Spleen (tissue), 7 donors: ENCODE results near the gene MYO3A.

Experiments used
- POLR2A ChIP-seq, 3 donors: fragments of 450-650 bp; IDR thresholded peaks; one replicate each; pipeline ENCODE4 v1.5.1; 2017; ENCODE audit warnings: antibody characterized with exemption in 3 of 3, mild to moderate bottlenecking in 1 of 3
- TF ChIP-seq, protein P1 (sequence below), 11 experiments: fragments of 200-600 bp in 7 of 11; fragments of 450-650 bp in 4 of 11; sonication (generic) in 4 of 11; IDR thresholded peaks in 8 of 11; conservative IDR thresholded peaks in 3 of 11; 1 replicate in 7 of 11; 2 replicates in 4 of 11; pipeline versions ENCODE4 v1.4.0 to v1.8.0; 2016 to 2021; ENCODE audit warnings: antibody characterized with exemption in 11 of 11, inconsistent platforms in 4 of 11, mild to moderate bottlenecking in 1 of 11
- donor health status: DM: no; HTN: no; CAD: no; lungs with moderate emphysema.
- donor health status: DM: no; HTN: no; CAD: no.
- donor health status: DM: no; HTN: no; CAD: no.

DNA sequence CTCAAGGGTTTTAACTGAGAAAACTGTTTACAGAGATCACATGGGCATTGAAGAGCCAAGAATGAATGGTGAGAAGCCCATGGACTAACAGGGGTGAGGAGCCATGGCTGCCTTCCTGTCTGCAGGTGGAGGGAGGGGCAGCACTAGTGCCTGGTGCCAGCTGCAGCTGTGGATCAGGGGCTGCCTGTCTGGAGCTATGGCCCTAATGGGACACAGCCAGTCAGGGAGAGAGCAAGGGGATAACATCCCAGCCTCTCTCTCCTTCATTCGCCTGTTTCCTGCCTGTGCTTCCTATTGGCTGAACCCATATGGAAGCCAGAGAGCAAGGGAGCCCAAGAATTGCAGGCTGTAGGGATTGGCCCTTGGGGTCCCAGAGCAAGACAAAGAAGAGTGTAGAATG, 156.7 kb downstream of the MYO3A start:
- TF ChIP-seq, protein P1, sequence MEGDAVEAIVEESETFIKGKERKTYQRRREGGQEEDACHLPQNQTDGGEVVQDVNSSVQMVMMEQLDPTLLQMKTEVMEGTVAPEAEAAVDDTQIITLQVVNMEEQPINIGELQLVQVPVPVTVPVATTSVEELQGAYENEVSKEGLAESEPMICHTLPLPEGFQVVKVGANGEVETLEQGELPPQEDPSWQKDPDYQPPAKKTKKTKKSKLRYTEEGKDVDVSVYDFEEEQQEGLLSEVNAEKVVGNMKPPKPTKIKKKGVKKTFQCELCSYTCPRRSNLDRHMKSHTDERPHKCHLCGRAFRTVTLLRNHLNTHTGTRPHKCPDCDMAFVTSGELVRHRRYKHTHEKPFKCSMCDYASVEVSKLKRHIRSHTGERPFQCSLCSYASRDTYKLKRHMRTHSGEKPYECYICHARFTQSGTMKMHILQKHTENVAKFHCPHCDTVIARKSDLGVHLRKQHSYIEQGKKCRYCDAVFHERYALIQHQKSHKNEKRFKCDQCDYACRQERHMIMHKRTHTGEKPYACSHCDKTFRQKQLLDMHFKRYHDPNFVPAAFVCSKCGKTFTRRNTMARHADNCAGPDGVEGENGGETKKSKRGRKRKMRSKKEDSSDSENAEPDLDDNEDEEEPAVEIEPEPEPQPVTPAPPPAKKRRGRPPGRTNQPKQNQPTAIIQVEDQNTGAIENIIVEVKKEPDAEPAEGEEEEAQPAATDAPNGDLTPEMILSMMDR (IDR thresholded peaks at IDR 0.05 in 8 of 11, conservative IDR thresholded peaks at IDR 0.05 in 3 of 11) = no peak
- TF ChIP-seq POLR2A (IDR thresholded peaks at IDR 0.05) = no peak
